Epidermal melanocyte (primary cell): ENCODE results near the gene CREG1.

Experiments
- DNase-seq: peaks from one replicate; pipeline ENCODE4 v3.0.0; 2011; ENCODE audit warnings: low spot score; ENCODE audit not compliant: insufficient read length

The CREG1 gene

GRCh38 chr1:167507719-167508118, 45.8 kb downstream of the CREG1 start:
- no peak for DNase-seq

- no peak for DNase-seq
Measured at GRCh38 chr1:167504467-167504827, 49.1 kb downstream of the CREG1 start.

- no peak for DNase-seq
Measured at GRCh38 chr1:167503626-167504466, 49.7 kb downstream of the CREG1 start.

GRCh38 chr1:167502719-167503462, 50.7 kb downstream of the CREG1 start:
- DNase-seq = no peak

DNA sequence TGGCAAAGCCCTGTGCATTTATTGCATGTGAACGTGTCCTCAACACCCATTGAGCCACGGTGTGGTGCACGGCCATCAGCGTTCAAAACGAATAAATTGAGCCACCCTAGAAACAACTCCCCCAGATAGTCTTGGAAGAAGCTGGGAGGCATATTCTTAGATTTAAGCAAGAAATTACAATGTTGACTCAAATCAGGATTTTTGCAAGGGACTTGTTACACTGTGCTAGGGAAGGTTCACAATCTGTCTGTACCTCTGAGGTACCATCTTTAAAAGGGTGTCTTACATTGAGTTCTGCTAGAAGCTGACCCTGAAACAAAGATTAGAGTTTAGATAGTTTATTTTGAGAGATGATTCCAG, 51.4 kb downstream of the CREG1 start:
- DNase-seq = no peak

GRCh38 chr1:167501515-167502191, 51.9 kb downstream of the CREG1 start:
- DNase-seq = no peak

DNA sequence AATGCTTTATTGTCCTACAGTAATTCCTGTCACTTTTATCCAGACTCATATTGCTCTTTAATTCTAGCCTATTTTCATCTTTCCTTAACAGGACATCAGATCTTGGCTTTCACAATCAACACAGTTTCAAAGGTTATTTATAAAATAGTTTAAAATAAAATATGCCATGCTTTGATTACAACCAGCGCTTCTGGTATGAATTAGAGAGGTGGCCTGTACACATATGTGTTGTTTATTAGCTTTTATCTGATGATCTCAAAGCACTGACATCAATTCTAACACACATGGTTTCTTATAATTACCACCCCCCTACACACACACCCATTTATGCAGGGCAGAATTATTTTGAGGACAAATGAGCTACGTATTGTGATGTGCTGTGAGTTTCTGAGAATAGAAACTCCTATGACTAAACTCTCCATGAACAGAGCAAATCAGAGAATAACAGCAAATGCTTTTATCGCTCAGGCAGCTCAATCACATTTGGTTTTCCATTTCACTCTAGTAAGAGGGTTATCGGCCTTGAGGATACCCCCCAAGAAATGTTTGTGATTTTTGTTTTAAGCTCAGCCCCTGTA, 53.2 kb downstream of the CREG1 start:
- no peak for DNase-seq

DNA sequence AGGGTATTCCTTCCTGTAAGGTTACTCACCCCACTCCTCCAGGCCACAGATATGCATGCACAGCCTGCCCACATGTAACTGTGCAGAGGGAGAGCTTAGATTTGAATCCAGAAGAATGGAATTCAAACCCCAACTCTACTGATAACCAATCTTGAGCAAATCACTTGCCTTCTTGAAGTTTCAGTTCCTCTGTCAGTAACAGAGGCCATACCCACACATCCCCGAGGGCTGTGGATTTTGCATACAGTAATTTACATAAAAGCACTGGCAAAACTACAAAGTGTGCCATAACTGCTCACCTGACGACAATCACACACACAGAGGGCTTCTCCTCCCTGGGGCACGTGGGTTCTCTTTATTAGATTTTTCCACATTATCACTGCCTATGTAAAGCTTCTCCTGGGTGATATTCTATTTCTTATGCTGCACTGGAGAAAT, 53.9 kb downstream of the CREG1 start:
- no peak for DNase-seq

DNA sequence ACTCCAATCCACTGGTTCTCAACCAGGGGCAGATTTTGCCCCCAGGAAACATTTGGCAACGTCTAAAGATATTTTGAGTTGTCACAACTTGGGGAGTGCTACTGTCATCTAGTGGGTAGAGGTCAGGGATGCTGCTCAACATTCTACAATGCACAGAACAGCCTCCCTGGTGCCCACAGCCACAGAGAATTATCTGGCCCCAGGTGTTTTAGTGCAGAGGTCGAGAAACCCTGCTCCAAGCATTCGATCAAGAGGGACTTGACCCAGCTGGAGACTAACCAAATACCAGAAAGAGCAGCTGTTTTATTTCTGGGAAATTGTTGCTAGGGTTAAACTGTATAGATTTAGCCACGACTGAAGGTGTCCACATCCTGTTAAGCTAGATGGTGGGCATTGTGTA, 54.5 kb downstream of the CREG1 start:
- no peak for DNase-seq

GRCh38 chr1:167496797-167497619, 56.6 kb downstream of the CREG1 start:
- no peak for DNase-seq

- no peak for DNase-seq
Measured at GRCh38 chr1:167493372-167493771, 60.2 kb downstream of the CREG1 start.

GRCh38 chr1:167492481-167492910, 61.1 kb downstream of the CREG1 start:
- DNase-seq = no peak

DNA sequence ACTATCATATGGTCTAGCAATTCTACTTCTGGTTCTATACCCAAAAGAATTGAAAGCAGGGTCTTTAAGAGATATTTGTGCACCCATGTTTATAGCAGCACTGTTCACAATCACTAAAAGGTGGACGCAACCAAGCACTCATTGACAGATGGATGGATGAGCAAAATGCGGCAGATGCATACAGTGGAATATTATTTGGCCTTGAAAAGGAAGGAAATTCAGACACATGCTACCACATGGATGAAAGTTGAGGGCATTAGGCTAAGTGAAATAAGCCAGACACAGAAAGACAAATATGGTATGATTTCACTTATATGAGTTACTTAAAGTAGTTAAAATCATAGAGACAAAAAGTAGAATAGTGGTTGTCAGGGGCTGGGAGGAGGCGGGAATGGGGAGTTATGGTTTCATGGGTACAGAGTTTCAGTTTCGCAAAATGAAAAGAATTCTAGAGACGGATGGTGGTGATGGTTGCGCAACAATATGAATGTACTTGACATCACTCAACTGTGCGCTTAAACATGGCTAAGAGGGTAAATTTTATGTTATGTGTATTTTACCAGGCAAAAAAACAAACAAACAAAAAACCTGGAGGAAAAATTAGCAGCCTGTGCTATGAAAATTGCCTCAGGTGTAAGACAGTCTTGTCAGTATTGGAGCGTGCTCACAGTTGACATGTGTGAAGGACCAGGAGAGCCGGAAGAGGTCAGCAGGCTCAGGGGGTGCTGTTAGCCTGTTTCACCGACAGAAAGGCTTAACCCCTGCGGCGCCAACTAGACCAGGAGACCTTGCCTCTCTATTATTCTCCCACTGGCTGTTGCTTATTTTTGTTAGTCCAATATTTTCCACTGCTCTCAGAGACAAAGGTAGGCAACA, 61.7 kb downstream of the CREG1 start:
- no peak for DNase-seq
